Panc1 (cell line): Measurements from ENCODE around the gene NAT10. TPM values are rescaled to one million over a fixed set of nuclear protein-coding genes. Genes with fewer than 3 reads are reported as not detected.

Source experiments
- ATAC-seq: fragments of 200-7000 bp; cut with Tn5 transposase; 2 replicates; pipeline ENCODE4 v1.9.1; 2020; ENCODE audit warnings: mild to moderate bottlenecking, moderate library complexity
- BruUV-seq: library from RNA; stranded (reverse); fragments of 400-500 nt; replicated peaks from 2 replicates; lab custom pipeline; 2021; lab: Mats Ljungman, UMichigan
- CTCF ChIA-PET: fragments of 300-600 bp; sonication (Branson Sonifier 250); formaldehyde crosslinking; loops from one replicate; lab custom pipeline; 2022; ENCODE audit warnings: antibody characterized with exemption; lab: Charles Lee
- POLR2A ChIA-PET: fragments of 300-600 bp; sonication (Branson Sonifier 250); formaldehyde crosslinking; loops from one replicate; lab custom pipeline; 2022; ENCODE audit warnings: antibody characterized with exemption; lab: Charles Lee
- DNase-seq: peaks from one replicate; pipeline ENCODE4 v3.0.0-alpha.2; 2010; ENCODE audit warnings: low read depth, low spot score
- H3K27ac ChIP-seq: 2 replicates; pipeline ENCODE4 v1.5.1; 2011; ENCODE audit warnings: mild to moderate bottlenecking, low read length, inconsistent platforms
- H3K27me3 ChIP-seq: fragments of 200-500 bp; sonication (Bioruptor generic); 2 replicates; pipeline ENCODE4 v1.6.0; 2014; ENCODE audit warnings: low read length, inconsistent platforms; ENCODE audit not compliant: control insufficient read depth, insufficient read depth
- H3K36me3 ChIP-seq: fragments of 200-500 bp; sonication (Bioruptor generic); 2 replicates; pipeline ENCODE4 v1.5.1; 2014; ENCODE audit warnings: inconsistent platforms, mild to moderate bottlenecking, low read length, moderate library complexity; ENCODE audit not compliant: control insufficient read depth, insufficient read depth
- H3K4me1 ChIP-seq: 2 replicates; pipeline ENCODE4 v1.5.1; 2011; ENCODE audit warnings: inconsistent platforms, mild to moderate bottlenecking, low read length, moderate library complexity; ENCODE audit not compliant: control insufficient read depth, insufficient read depth
- H3K4me3 ChIP-seq, 2 experiments: 2 replicates each; pipeline ENCODE4 v1.5.1; 2011 to 2012; ENCODE audit warnings: low read depth in 2 of 2, low read length in 2 of 2, mild to moderate bottlenecking in 2 of 2, inconsistent platforms in 1 of 2, moderate library complexity in 1 of 2
- H3K9me3 ChIP-seq: fragments of 200-500 bp; sonication (Bioruptor generic); 2 replicates; pipeline ENCODE4 v1.5.1; 2014; ENCODE audit warnings: low read depth, mild to moderate bottlenecking, inconsistent platforms, low read length, moderate library complexity; ENCODE audit not compliant: control insufficient read depth, insufficient read depth
- CTCF ChIP-seq: fragments of 450-650 bp; IDR thresholded peaks from 2 replicates; pipeline ENCODE4 v1.5.1; 2017; ENCODE audit warnings: mild to moderate bottlenecking
- POLR2AphosphoS5 ChIP-seq: IDR thresholded peaks from 2 replicates; pipeline ENCODE4 v1.6.1; 2012; ENCODE audit warnings: mild to moderate bottlenecking, low read depth, low read length, moderate library complexity
- REST ChIP-seq, 2 experiments: IDR thresholded peaks; 2 replicates each; pipeline ENCODE4 v1.6.1; 2011 to 2012; ENCODE audit warnings: low read depth in 2 of 2, control low read depth in 1 of 2, low read length in 1 of 2, mild to moderate bottlenecking in 1 of 2, moderate library complexity in 1 of 2; ENCODE audit not compliant: insufficient read depth in 1 of 2
- SIN3A ChIP-seq: IDR thresholded peaks from 2 replicates; pipeline ENCODE4 v1.6.1; 2012; ENCODE audit warnings: low read depth, mild to moderate bottlenecking, low read length, moderate library complexity, borderline replicate concordance; ENCODE audit not compliant: insufficient read depth
- TCF7L2 ChIP-seq: IDR thresholded peaks from 2 replicates; pipeline ENCODE4 v1.6.1; 2011; ENCODE audit warnings: mild to moderate bottlenecking, low read depth, low read length, inconsistent platforms
- in situ Hi-C: cut with HindIII; loops from 2 replicates; pipeline ENCODE4 v1.10.0; 2016; ENCODE audit warnings: low sequenced_read_pairs, low pct_unique_long_range_greater_than_20kb
- intact Hi-C: fragments of 100-400 bp; cut with micrococcal nuclease; formaldehyde crosslinking; loops from one replicate; pipeline ENCODE4 v1.10.0; 2022; ENCODE audit not compliant: unreplicated experiment
- total RNA-seq: library from RNA; stranded (reverse); gene quantifications from one replicate; pipeline ENCODE4 v1.2.1, GENCODE V29; 2021; ENCODE audit not compliant: unreplicated experiment

NAT10 gene
- total RNA-seq, 1 experiment from 2014 or later: 64.9 TPM

- H3K9me3 ChIP-seq: no peaks in the 10 kb centered on the region
- intact Hi-C loops (no loop called here), in situ Hi-C loops (no loop called here)
- 0 out of 2 replicates have a peak, but pooled peaks cover 4% of the 10 kb centered on the region for H3K4me1 ChIP-seq
- DNase-seq (no peak), ATAC-seq (no peak)
- no peaks in the 10 kb centered on the region for H3K27me3 ChIP-seq
- ChIA-PET CTCF (interaction anchor here (0.6 to 0.7 kb wide), 2 partner anchors 172 to 198 kb away, joined by 3 to 4 read pairs; no protein-coding TSS in a partner anchor), POLR2A (interaction anchor here (0.8 kb wide), 1 partner anchor 45 kb away, joined by 7 read pairs; no protein-coding TSS in a partner anchor)
- BruUV-seq: no TSS peak
- no peak overlapping the region for H3K4me3 ChIP-seq
- H3K27ac ChIP-seq: no peak overlapping the region
- no peaks in the 10 kb centered on the region for H3K36me3 ChIP-seq
- TF ChIP-seq CTCF: no peak
Measured at GRCh38 chr11:34160791-34161190, 55.4 kb downstream of the NAT10 start.

GRCh38 chr11:34161361-34161760, 55.9 kb downstream of the NAT10 start:
- no peaks in the 10 kb centered on the region for H3K27me3 ChIP-seq
- no peak for DNase-seq
- in situ Hi-C loops: no loop called here
- ChIA-PET POLR2A (interaction anchor here (0.8 kb wide), 1 partner anchor 46 kb away, joined by 7 read pairs; no protein-coding TSS in a partner anchor), CTCF (interaction anchor here (0.6 kb wide), 1 partner anchor 197 kb away, joined by 3 read pairs; no protein-coding TSS in a partner anchor)
- H3K4me1 ChIP-seq: no peaks in the 10 kb centered on the region
- H3K27ac ChIP-seq: no peak overlapping the region
- H3K4me3 ChIP-seq: no peak overlapping the region
- intact Hi-C loops: no loop called here
- H3K9me3 ChIP-seq: no peaks in the 10 kb centered on the region
- H3K36me3 ChIP-seq: no peaks in the 10 kb centered on the region
- BruUV-seq: no TSS peak
- TF ChIP-seq POLR2AphosphoS5 (no peak), SIN3A (no peak), TCF7L2 (no peak), REST (IDR thresholded peaks at IDR 0.05; ENCODE audit: insufficient read depth in 1 of 2, low read depth in 2 of 2, low read length in 1 of 2) (no peak), CTCF (no peak)
- ATAC-seq: no peak
